KMS-11 (cell line): ENCODE data around the gene MESP2.

Source experiments
- H2AFZ ChIP-seq: fragments of 200-600 bp; sonication (generic); 2 replicates; pipeline ENCODE4 v1.6.1; 2016; ENCODE audit warnings: antibody characterized with exemption, mixed run types, low read depth
- H3K27ac ChIP-seq: fragments of 200-600 bp; sonication (generic); 2 replicates; pipeline ENCODE4 v1.6.1; 2016; ENCODE audit warnings: mild to moderate bottlenecking, mixed run types
- H3K27me3 ChIP-seq: fragments of 200-600 bp; sonication (generic); 2 replicates; pipeline ENCODE4 v1.6.1; 2017; ENCODE audit warnings: mild to moderate bottlenecking, low read depth, mixed run types, moderate library complexity; ENCODE audit not compliant: insufficient read depth
- H3K36me3 ChIP-seq: fragments of 200-600 bp; sonication (generic); 2 replicates; pipeline ENCODE4 v1.6.1; 2017; ENCODE audit warnings: mild to moderate bottlenecking, mixed run types; ENCODE audit not compliant: insufficient read depth
- H3K4me1 ChIP-seq: fragments of 200-600 bp; sonication (generic); 2 replicates; pipeline ENCODE4 v1.6.1; 2016; ENCODE audit warnings: mild to moderate bottlenecking, low read depth, mixed run types; ENCODE audit not compliant: poor library complexity, severe bottlenecking
- H3K4me2 ChIP-seq: fragments of 200-600 bp; sonication (generic); 2 replicates; pipeline ENCODE4 v1.7.0; 2016; ENCODE audit warnings: mild to moderate bottlenecking, mixed run types
- H3K4me3 ChIP-seq: fragments of 200-600 bp; sonication (generic); IDR thresholded peaks from 2 replicates; pipeline ENCODE4 v1.6.1; 2017; ENCODE audit warnings: low read depth, low read length, mixed read lengths; ENCODE audit not compliant: insufficient read depth
- H3K79me2 ChIP-seq: fragments of 200-600 bp; sonication (generic); 2 replicates; pipeline ENCODE4 v1.6.1; 2016; ENCODE audit warnings: low read depth, mixed run types; ENCODE audit not compliant: insufficient read depth
- H3K9ac ChIP-seq: fragments of 200-600 bp; sonication (generic); 2 replicates; pipeline ENCODE4 v1.6.1; 2016; ENCODE audit warnings: mild to moderate bottlenecking, mixed run types
- H4K20me1 ChIP-seq: fragments of 200-600 bp; sonication (generic); 2 replicates; pipeline ENCODE4 v1.6.1; 2016; ENCODE audit warnings: mild to moderate bottlenecking, mixed run types; ENCODE audit not compliant: insufficient read depth
- TF ChIP-seq, protein P1 (sequence below): fragments of 200-600 bp; sonication (generic); conservative IDR thresholded peaks from 2 replicates; pipeline ENCODE4 v1.6.1; 2017; ENCODE audit warnings: low read depth, mild to moderate bottlenecking, antibody characterized with exemption, low read length, moderate library complexity, mixed read lengths

Gene MESP2

DNA sequence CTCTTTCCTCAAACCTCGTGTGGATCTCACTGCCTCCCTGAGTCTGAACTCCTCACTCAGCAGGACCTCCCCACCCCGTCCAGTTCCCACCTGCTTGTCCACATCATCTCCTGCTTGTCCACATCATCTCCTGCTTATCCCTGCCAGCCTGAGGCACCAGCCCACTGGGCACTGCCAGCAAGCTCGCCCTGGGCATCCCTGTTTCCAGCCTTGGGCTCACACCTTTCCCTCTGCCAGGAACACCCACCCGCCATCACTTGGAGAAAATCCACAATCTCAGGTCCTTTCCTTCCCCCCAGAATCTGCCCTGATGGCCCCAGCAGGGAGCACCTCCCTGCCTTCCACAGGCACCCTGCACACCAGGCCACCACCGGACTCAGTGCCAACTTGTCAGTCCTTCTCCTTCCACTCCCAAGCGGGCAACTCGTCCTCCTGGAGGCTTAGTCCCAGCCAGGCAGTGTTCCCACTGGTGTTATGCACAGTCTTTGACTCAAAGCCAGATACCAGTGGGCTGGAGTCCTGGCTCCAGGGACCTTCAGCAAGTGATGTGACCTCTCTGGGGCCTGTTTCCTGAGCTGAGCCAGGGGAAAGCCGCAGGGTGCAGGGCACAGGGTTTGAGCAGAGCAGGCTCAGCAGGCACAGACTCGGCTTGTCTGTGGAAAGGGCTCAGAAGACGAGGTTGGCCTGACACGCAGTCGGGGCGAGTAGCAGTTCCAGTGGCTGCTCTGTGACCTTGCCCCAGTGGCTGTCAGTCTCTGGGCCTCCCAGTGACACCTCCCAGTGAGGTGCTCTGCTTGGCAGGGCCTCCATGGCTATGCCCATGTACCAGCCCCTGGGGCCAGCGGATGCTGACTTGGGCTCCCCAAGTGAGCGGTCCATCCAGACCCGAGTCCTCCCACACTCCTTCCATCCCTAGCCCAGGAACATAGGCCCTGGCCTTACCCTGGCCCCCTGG, 9.5 kb upstream of the MESP2 start:
- TF ChIP-seq, protein P1, sequence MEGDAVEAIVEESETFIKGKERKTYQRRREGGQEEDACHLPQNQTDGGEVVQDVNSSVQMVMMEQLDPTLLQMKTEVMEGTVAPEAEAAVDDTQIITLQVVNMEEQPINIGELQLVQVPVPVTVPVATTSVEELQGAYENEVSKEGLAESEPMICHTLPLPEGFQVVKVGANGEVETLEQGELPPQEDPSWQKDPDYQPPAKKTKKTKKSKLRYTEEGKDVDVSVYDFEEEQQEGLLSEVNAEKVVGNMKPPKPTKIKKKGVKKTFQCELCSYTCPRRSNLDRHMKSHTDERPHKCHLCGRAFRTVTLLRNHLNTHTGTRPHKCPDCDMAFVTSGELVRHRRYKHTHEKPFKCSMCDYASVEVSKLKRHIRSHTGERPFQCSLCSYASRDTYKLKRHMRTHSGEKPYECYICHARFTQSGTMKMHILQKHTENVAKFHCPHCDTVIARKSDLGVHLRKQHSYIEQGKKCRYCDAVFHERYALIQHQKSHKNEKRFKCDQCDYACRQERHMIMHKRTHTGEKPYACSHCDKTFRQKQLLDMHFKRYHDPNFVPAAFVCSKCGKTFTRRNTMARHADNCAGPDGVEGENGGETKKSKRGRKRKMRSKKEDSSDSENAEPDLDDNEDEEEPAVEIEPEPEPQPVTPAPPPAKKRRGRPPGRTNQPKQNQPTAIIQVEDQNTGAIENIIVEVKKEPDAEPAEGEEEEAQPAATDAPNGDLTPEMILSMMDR = no peak

DNA sequence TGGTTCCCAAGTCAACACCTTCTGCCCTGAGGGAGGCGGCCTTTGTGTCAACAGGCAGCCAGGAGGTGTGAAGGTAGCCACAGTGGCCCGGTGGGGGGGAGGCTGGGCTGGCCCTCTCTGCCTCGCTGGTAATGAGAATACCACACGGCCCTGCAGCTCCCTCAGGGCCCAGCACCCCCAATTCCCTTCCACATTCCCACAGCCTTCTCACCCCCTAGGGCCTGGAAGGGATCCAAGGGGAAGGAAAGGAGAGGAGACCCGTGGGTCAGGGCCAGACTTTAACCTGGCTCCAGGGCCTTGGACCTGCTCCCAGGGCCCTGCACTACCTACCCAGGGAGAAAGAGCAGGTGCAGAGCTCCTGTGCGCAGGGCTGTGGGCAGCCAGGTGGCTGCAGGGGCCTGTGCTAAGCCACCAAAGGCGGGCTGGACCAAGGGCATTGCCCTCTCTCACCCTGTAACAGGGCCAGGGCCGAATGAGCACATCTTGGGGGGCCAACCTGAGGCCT, 8.7 kb upstream of the MESP2 start:
- no peak overlapping the region for H3K9ac ChIP-seq

More for the DNA sequence above, 9.5 kb upstream of the MESP2 start:
- Histone ChIP-seq H3K9ac (no peak overlapping the region), H3K27ac (no peak overlapping the region), H3K79me2 (no peaks in the 10 kb centered on the region), H3K4me1 (peaks cover 46% of the 10 kb centered on the region), H3K4me2 (no peak overlapping the region), H3K36me3 (no peaks in the 10 kb centered on the region), H2AFZ (no peak overlapping the region), H4K20me1 (no peaks in the 10 kb centered on the region), H3K27me3 (no peaks in the 10 kb centered on the region), H3K4me3 (no peak overlapping the region)

DNA sequence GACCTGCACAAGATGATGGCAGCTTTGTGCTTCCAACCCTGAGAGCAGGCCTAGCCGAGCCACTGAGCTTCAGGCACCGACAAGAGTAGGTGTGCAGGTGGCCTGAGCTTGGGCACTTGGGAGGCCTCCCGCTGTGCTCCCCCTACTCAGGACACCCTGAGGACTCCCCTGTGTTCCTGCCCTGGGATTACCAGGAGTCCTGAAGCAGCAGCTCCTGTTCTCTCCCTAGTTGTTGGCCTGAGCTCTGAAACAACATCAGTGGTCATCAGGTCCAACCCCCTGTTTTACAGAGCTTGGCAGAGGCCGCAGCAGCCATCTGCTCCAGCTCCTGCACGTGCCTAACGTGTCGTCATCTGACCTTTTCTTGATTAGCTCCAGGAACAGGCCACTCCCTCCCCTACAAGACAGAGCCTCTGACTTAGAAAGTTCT, 8.0 kb upstream of the MESP2 start:
- Histone ChIP-seq H3K27ac (no peak overlapping the region), H4K20me1 (no peaks in the 10 kb centered on the region), H3K79me2 (no peaks in the 10 kb centered on the region), H3K36me3 (no peaks in the 10 kb centered on the region), H2AFZ (no peak overlapping the region), H3K4me2 (no peak overlapping the region), H3K4me1 (peaks cover 38% of the 10 kb centered on the region), H3K9ac (no peak overlapping the region), H3K4me3 (no peak overlapping the region), H3K27me3 (no peaks in the 10 kb centered on the region)
- TF ChIP-seq, protein P1 = no peak

More for the DNA sequence above, 8.7 kb upstream of the MESP2 start:
- Histone ChIP-seq H3K4me3 (no peak overlapping the region), H3K27ac (no peak overlapping the region), H3K4me1 (peaks cover 38% of the 10 kb centered on the region), H3K4me2 (no peak overlapping the region), H3K27me3 (no peaks in the 10 kb centered on the region), H2AFZ (no peak overlapping the region; the same call in 1 of the 2 replicates), H3K79me2 (no peaks in the 10 kb centered on the region), H3K36me3 (no peaks in the 10 kb centered on the region), H4K20me1 (no peaks in the 10 kb centered on the region)
- TF ChIP-seq, protein P1 = no peak

DNA sequence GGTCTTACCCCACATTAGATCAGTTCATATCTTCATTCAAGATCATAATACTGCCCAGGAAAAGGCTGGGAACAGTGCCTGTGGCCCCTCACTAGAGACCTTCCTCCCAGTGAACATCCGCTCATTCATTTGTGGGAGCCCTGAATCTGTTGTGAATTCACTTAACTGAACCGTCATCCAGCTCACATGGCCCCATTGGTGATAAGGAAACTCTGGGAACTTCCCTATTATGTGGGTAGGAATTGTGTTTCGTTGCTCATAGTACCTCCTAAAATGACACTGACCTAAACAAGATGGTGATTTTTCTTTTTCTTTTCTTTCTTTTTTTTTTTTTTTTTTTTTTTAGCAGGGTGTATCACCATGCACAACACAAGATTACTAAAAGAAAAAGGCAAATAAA, 6.8 kb upstream of the MESP2 start:
- Histone ChIP-seq H3K4me1 (peaks cover 28% of the 10 kb centered on the region), H3K4me2 (no peak overlapping the region), H3K27me3 (no peaks in the 10 kb centered on the region), H2AFZ (no peak overlapping the region), H3K79me2 (no peaks in the 10 kb centered on the region), H4K20me1 (no peaks in the 10 kb centered on the region), H3K9ac (no peak overlapping the region), H3K27ac (no peak overlapping the region), H3K4me3 (no peak overlapping the region), H3K36me3 (no peaks in the 10 kb centered on the region)
- TF ChIP-seq, protein P1 = no peak
